ENCODE measurements around the gene WFDC6.
"Not testable (repeated sequence)": the region's sequence is repeated elsewhere in the genome, so short reads cannot be mapped to it uniquely, and the experiment has no call there.

DNA sequence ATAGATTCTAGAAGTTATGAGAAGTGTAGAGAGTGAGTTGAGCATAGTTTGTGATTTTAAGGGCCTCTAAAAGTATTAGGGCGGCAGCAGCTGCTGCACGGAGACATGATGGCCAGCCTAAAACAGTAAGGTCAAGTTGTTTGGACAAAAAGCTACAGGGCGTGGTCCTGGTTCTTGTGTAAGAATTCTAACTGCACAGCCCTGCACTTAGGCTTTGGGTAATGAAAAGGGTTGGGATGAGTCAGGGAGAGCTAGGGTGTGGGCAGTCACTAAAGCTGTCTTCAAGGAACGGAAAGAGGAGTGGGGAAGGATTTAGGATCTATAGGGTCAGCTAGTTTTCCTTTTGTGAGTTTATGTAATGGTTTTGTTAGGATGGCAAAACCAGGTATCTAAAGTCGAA lies 46.7 kb upstream of the WFDC6 start:
- TF ChIP-seq EP300 (IDR thresholded peaks at IDR 0.05) = not testable (repeated sequence)
- TF ChIP-seq, protein P1, sequence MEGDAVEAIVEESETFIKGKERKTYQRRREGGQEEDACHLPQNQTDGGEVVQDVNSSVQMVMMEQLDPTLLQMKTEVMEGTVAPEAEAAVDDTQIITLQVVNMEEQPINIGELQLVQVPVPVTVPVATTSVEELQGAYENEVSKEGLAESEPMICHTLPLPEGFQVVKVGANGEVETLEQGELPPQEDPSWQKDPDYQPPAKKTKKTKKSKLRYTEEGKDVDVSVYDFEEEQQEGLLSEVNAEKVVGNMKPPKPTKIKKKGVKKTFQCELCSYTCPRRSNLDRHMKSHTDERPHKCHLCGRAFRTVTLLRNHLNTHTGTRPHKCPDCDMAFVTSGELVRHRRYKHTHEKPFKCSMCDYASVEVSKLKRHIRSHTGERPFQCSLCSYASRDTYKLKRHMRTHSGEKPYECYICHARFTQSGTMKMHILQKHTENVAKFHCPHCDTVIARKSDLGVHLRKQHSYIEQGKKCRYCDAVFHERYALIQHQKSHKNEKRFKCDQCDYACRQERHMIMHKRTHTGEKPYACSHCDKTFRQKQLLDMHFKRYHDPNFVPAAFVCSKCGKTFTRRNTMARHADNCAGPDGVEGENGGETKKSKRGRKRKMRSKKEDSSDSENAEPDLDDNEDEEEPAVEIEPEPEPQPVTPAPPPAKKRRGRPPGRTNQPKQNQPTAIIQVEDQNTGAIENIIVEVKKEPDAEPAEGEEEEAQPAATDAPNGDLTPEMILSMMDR (IDR thresholded peaks at IDR 0.05) = not testable (repeated sequence)

Data from ovary (tissue), 3 donors.